Adipocyte (in vitro differentiated cells): ENCODE results near the gene SYNDIG1L.

ENCODE experiments used
- DNase-seq: peaks from one replicate; pipeline ENCODE4 v3.0.0-alpha.2; 2015; ENCODE audit warnings: low read depth
- H3K27me3 ChIP-seq: replicated peaks from 2 replicates; pipeline ENCODE4 v1.7.0; 2013; ENCODE audit warnings: mild to moderate bottlenecking, low read length, moderate library complexity; ENCODE audit not compliant: control insufficient read depth, insufficient read depth
- H3K36me3 ChIP-seq: 2 replicates; pipeline ENCODE4 v1.7.0; 2013; ENCODE audit warnings: low read length, mild to moderate bottlenecking, moderate library complexity; ENCODE audit not compliant: control insufficient read depth, insufficient read depth, severe bottlenecking
- H3K4me1 ChIP-seq: 2 replicates; pipeline ENCODE4 v1.7.0; 2013; ENCODE audit warnings: mild to moderate bottlenecking, low read length, moderate library complexity; ENCODE audit not compliant: control insufficient read depth, insufficient read depth
- H3K4me3 ChIP-seq: 2 replicates; pipeline ENCODE4 v1.7.0; 2013; ENCODE audit warnings: mild to moderate bottlenecking, low read length, moderate library complexity
- H3K9ac ChIP-seq: 2 replicates; pipeline ENCODE4 v1.7.0; 2013; ENCODE audit warnings: mild to moderate bottlenecking, low read length, moderate library complexity
- H3K9me3 ChIP-seq: 2 replicates; pipeline ENCODE4 v1.7.0; 2013; ENCODE audit warnings: mild to moderate bottlenecking, low read length, moderate library complexity; ENCODE audit not compliant: control insufficient read depth

SYNDIG1L gene

DNA sequence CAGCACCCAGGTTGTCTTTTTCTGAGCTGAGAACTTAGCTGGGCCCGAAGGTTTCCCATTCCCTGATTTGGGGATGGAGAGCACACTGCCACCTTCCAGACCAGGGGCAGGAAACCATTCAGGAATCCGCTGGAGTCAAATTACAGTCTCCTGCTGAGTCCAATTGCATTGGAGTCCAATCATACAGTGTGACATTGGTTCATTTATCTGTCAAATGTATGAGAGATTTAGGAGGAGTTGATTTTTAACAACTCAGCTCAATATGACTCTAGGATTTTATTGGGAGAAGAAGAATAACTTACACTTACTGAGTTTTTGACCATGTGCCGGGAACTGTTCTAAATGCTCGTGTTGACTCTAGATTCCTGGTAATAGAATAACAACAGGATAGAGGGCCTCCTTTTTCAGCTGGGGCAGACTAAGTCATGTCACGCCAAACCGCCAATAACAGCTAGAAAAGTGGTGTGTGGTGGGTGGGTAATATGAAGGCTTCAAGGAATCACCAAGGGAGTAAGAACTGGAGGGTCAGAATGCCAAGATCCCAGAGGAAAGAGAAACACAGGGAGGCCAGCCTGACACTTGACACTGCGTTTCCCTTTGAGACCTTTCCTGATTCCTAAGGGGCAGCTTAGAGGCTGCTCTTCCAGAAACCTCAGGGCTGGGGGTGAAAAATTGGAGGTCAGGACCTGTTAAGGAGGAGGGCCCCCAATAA lies 11.5 kb downstream of the SYNDIG1L start:
- Histone ChIP-seq H3K9ac (no peak overlapping the region), H3K27me3 (peaks cover 90% of the 10 kb centered on the region), H3K4me3 (no peak overlapping the region), H3K4me1 (no peaks in the 10 kb centered on the region), H3K36me3 (no peaks in the 10 kb centered on the region), H3K9me3 (peaks cover 2% of the 10 kb centered on the region)
- DNase-seq = no peak

- no peaks in the 10 kb centered on the region for H3K4me1 ChIP-seq
- no peak for DNase-seq
- H3K9me3 ChIP-seq = no peaks in the 10 kb centered on the region
- H3K36me3 ChIP-seq = no peaks in the 10 kb centered on the region
- no peak overlapping the region for H3K9ac ChIP-seq
- H3K4me3 ChIP-seq = no peak overlapping the region
- H3K27me3 ChIP-seq = peaks cover 86% of the 10 kb centered on the region
Observed at GRCh38 chr14:74413627-74414026, 12.4 kb downstream of the SYNDIG1L start.

- Histone ChIP-seq H3K4me1 (no peaks in the 10 kb centered on the region), H3K9ac (no peak overlapping the region), H3K9me3 (no peaks in the 10 kb centered on the region), H3K4me3 (no peak overlapping the region), H3K36me3 (no peaks in the 10 kb centered on the region), H3K27me3 (peaks cover 77% of the 10 kb centered on the region)
- no peak for DNase-seq
Observed at GRCh38 chr14:74412753-74413152, 13.3 kb downstream of the SYNDIG1L start.

DNA sequence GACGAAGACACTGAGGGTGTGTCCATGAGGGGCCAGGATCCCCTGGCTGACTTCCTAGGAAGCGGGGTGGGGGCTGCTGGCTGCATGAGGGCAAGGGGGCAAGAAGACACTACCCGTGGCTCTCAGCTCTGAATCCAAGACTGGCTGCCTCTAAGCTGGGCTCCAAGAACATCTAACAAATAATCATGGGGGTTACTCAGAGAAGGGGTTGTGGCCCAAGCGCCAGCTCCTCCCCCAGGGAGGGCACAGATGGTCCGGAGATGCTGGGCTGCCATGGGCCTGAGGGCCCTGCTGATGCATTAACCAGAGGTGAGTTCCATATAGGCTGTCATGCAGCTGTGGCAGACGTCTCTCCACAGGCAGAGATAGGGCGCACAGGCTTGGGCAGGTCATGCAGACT lies 14.3 kb downstream of the SYNDIG1L start:
- Histone ChIP-seq H3K27me3 (peaks cover 71% of the 10 kb centered on the region), H3K4me3 (no peak overlapping the region), H3K9ac (no peak overlapping the region), H3K9me3 (no peaks in the 10 kb centered on the region), H3K36me3 (no peaks in the 10 kb centered on the region), H3K4me1 (no peaks in the 10 kb centered on the region)
- DNase-seq = no peak

DNA sequence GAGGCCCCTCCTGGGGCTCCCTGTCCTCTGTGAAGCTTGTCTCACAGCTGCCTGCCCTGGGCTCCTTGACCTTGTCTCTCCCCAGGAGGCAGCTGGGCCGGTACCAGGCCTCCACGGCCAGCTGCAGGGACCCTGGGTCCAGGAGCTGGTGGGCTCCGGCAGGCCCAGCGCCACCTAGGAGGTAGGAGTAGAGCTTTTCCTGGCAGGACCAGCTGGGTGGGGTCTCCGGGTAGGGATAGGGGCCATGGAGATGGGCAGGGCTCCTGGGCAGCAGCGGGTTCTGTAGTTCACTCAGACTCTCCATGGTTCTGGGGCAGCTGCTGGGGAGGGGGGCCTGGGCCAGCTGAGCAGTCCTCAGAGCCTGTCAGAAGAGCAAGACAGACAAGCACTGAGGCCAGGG lies 16.6 kb downstream of the SYNDIG1L start:
- peaks cover 79% of the 10 kb centered on the region for H3K27me3 ChIP-seq
- H3K4me3 ChIP-seq = no peak overlapping the region
- no peaks in the 10 kb centered on the region for H3K36me3 ChIP-seq
- H3K9me3 ChIP-seq = no peaks in the 10 kb centered on the region
- no peak for DNase-seq
- no peak overlapping the region for H3K9ac ChIP-seq
- no peaks in the 10 kb centered on the region for H3K4me1 ChIP-seq

GRCh38 chr14:74408870-74409269 lies 17.1 kb downstream of the SYNDIG1L start:
- Histone ChIP-seq H3K4me1 (no peaks in the 10 kb centered on the region), H3K9me3 (no peaks in the 10 kb centered on the region), H3K36me3 (no peaks in the 10 kb centered on the region), H3K9ac (no peak overlapping the region), H3K4me3 (no peak overlapping the region), H3K27me3 (peaks cover 77% of the 10 kb centered on the region)
- DNase-seq = no peak

- no peaks in the 10 kb centered on the region for H3K36me3 ChIP-seq
- H3K27me3 ChIP-seq = peaks cover 75% of the 10 kb centered on the region
- no peaks in the 10 kb centered on the region for H3K9me3 ChIP-seq
- H3K4me3 ChIP-seq = no peak overlapping the region
- no peaks in the 10 kb centered on the region for H3K4me1 ChIP-seq
- no peak overlapping the region for H3K9ac ChIP-seq
- DNase-seq = no peak
Observed at GRCh38 chr14:74407801-74408154, 18.2 kb downstream of the SYNDIG1L start.

DNA sequence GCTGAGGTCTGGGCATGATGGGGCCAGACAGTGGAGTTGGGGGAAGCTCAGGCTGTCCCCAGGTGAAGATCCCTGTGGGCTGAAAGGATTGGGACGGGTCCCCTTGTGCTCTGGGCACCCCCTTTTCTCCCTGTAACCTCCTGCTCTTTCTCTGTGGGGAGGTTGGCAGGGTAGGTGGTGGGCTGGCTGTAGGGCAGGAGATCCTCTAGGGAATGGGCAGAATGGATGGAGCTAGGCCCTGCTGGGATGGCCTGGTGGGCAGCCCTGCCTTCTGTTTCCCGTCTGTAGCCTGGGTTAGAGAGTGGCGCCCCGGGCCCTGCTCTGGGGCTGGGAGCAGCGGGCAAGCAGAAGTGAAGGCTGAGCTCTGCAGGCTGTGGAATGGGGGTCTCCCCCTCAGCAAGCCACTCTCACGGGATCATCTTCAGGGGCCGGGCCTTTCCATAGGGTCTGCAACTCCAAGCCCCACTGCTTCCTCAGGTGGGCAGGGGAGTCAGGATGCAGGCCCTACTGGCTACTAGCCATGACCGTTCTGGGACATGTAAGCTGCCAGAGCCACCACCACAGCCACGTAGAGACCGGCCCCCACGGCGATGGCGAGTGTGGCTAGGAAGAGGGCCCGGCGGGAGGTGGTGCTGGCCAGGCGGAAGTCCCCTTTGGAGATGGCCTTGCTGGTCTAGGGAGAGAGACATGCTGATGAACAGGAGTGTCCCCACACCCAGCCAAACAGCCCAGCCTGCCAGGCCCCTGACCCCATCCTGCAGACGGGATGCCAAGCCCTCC lies 18.8 kb downstream of the SYNDIG1L start:
- no peak for DNase-seq

GRCh38 chr14:74405663-74406062 lies 20.3 kb downstream of the SYNDIG1L start:
- no peak overlapping the region for H3K4me3 ChIP-seq
- no peak for DNase-seq

More for the DNA sequence above, 18.8 kb downstream of the SYNDIG1L start:
- peaks cover 75% of the 10 kb centered on the region for H3K27me3 ChIP-seq
- no peak overlapping the region for H3K9ac ChIP-seq
- H3K4me3 ChIP-seq = no peak overlapping the region
- peaks cover under 1% of the 10 kb centered on the region for H3K4me1 ChIP-seq
- H3K36me3 ChIP-seq = no peaks in the 10 kb centered on the region
- no peaks in the 10 kb centered on the region for H3K9me3 ChIP-seq

DNA sequence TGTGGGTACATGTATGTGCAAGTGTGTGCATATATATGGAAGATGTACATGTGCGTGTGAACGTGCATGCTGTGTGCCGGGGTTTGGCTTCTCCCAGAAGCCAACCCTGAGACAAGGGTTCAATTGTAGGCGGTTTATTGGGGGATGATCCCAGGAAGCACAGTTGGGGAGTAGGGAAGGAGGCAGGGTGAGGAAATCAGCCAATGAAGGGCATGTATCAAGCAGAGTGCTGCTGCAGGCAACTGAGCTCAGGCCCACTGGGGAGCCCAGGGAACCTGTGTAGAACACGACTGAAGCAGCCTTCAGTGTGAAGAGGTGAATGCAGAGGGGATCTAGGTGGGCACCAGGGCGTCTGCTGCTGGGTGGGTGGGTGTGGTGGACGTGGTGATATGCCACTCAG lies 21.6 kb downstream of the SYNDIG1L start:
- Histone ChIP-seq H3K9ac (no peak overlapping the region), H3K27me3 (peaks cover 73% of the 10 kb centered on the region), H3K36me3 (no peaks in the 10 kb centered on the region)

More at GRCh38 chr14:74405663-74406062, 20.3 kb downstream of the SYNDIG1L start:
- Histone ChIP-seq H3K4me1 (peaks cover 16% of the 10 kb centered on the region), H3K36me3 (no peaks in the 10 kb centered on the region), H3K9ac (no peak overlapping the region), H3K9me3 (no peaks in the 10 kb centered on the region), H3K27me3 (peaks cover 73% of the 10 kb centered on the region)

GRCh38 chr14:74403619-74404417 lies 22.2 kb downstream of the SYNDIG1L start:
- no peak for DNase-seq
- no peaks in the 10 kb centered on the region for H3K9me3 ChIP-seq
- H3K36me3 ChIP-seq = no peaks in the 10 kb centered on the region
- H3K9ac ChIP-seq = no peak overlapping the region
- no peak overlapping the region for H3K4me3 ChIP-seq
- H3K4me1 ChIP-seq = peaks cover 16% of the 10 kb centered on the region
- H3K27me3 ChIP-seq = peaks cover 72% of the 10 kb centered on the region

More for the DNA sequence above, 21.6 kb downstream of the SYNDIG1L start:
- Histone ChIP-seq H3K9me3 (no peaks in the 10 kb centered on the region), H3K4me1 (peaks cover 16% of the 10 kb centered on the region), H3K4me3 (no peak overlapping the region)
- no peak for DNase-seq
